ENCODE data around the gene PLK3. TPM values are rescaled to one million over a fixed set of nuclear protein-coding genes. Genes with fewer than 3 reads are reported as not detected.

The PLK3 gene
- total RNA-seq, 2 experiments from 2014 or later = 8.8 to 10.1 TPM

DNA sequence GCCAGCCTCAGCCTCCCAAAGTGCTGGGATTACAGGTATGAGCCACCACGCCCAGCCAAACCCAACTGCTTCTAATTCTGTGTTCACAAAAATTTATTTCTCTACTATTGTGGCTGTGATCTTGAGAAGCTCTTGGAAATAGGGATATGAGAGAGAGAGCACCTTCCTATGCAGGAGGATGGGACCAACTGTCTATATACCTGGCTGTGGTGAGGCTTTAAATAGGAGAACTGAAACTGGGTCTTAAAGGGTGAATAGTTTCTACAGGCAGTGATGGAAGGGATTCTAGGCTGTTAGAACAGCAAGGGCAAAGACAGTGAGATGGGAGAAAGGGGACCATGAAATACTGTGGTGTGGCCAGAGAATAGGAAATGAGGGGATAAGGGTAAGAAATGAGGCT, 51.1 kb downstream of the PLK3 start:
- TF ChIP-seq, protein P1, sequence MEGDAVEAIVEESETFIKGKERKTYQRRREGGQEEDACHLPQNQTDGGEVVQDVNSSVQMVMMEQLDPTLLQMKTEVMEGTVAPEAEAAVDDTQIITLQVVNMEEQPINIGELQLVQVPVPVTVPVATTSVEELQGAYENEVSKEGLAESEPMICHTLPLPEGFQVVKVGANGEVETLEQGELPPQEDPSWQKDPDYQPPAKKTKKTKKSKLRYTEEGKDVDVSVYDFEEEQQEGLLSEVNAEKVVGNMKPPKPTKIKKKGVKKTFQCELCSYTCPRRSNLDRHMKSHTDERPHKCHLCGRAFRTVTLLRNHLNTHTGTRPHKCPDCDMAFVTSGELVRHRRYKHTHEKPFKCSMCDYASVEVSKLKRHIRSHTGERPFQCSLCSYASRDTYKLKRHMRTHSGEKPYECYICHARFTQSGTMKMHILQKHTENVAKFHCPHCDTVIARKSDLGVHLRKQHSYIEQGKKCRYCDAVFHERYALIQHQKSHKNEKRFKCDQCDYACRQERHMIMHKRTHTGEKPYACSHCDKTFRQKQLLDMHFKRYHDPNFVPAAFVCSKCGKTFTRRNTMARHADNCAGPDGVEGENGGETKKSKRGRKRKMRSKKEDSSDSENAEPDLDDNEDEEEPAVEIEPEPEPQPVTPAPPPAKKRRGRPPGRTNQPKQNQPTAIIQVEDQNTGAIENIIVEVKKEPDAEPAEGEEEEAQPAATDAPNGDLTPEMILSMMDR (conservative IDR thresholded peaks at IDR 0.05; ENCODE audit: low read length) = no peak
- no peak for TF ChIP-seq EZH2phosphoT487 (IDR thresholded peaks at IDR 0.05; ENCODE audit: borderline replicate concordance, low read depth, low read length)
- CTCF ChIA-PET (ENCODE audit: unreplicated experiment) = no interaction called here

DNA sequence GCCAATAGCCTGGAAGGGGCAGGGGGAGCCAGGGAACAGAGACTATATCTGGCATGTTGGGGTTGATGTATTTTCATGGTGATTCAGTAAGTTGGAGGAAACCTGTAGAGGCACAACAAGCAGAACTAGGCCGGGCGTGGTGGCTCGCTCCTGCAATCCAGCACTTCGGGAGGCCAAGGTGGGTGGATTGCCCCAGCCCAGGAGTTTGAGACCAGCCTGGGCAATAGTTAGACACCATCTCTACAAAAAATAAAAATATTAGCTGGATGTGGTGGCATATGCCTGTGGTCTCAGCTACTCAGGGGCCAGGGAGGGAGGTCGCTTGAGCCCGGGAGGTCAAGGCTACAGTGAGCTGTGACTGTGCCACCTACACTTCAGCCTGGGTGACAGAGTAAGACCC, 53.0 kb downstream of the PLK3 start:
- no peak for TF ChIP-seq EZH2phosphoT487 (IDR thresholded peaks at IDR 0.05; ENCODE audit: borderline replicate concordance, low read depth, low read length)
- TF ChIP-seq, protein P1 (conservative IDR thresholded peaks at IDR 0.05; ENCODE audit: low read length) = no peak
- Histone ChIP-seq H3K4me2 (ENCODE audit: low read length) (no peak overlapping the region), H3K79me2 (ENCODE audit: insufficient read depth, low read depth, low read length) (no peaks in the 10 kb centered on the region), H3K4me3 (ENCODE audit: low read depth, low read length, poor library complexity, severe bottlenecking) (no peak overlapping the region), H3K4me1 (ENCODE audit: insufficient read depth, low read length, poor library complexity, severe bottlenecking) (peaks cover 9% of the 10 kb centered on the region), H3K27ac (ENCODE audit: low read depth, low read length, poor library complexity, severe bottlenecking) (no peak overlapping the region), H3K9me2 (ENCODE audit: insufficient read depth, low read length) (no peaks in the 10 kb centered on the region), H2AFZ (ENCODE audit: low read length) (no peak overlapping the region), H3K36me3 (ENCODE audit: insufficient read depth, low read length) (peaks cover 18% of the 10 kb centered on the region), H3K9me3 (ENCODE audit: low read length) (no peaks in the 10 kb centered on the region), H4K20me1 (ENCODE audit: insufficient read depth, low read length) (no peaks in the 10 kb centered on the region)
- no peak for DNase-seq (ENCODE audit: low spot score)
- no TSS peak for BruUV-seq (replicated peaks)
- intact Hi-C loops (cut with micrococcal nuclease; ENCODE audit: unreplicated experiment) = no loop called here
- ChIA-PET CTCF (ENCODE audit: unreplicated experiment) (no interaction called here), POLR2A (interaction anchor here (0.6 kb wide), 1 partner anchor 9 kb away, joined by 3 read pairs; no protein-coding TSS in a partner anchor)

More for the DNA sequence above, 51.1 kb downstream of the PLK3 start:
- no peak overlapping the region for H3K4me2 ChIP-seq (ENCODE audit: low read length)
- POLR2A ChIA-PET = no interaction called here
- no peaks in the 10 kb centered on the region for H3K9me3 ChIP-seq (ENCODE audit: low read length)
- no TSS peak for BruUV-seq (replicated peaks)
- no peak overlapping the region for H3K4me3 ChIP-seq (ENCODE audit: low read depth, low read length, poor library complexity, severe bottlenecking)
- DNase-seq (ENCODE audit: low spot score) = peak; percentile 47
- no peak overlapping the region for H3K27ac ChIP-seq (ENCODE audit: low read depth, low read length, poor library complexity, severe bottlenecking)
- peaks cover 9% of the 10 kb centered on the region for H3K4me1 ChIP-seq (ENCODE audit: insufficient read depth, low read length, poor library complexity, severe bottlenecking)
- intact Hi-C loops (cut with micrococcal nuclease; ENCODE audit: unreplicated experiment) = no loop called here
- no peaks in the 10 kb centered on the region for H3K79me2 ChIP-seq (ENCODE audit: insufficient read depth, low read depth, low read length)
- H3K36me3 ChIP-seq (ENCODE audit: insufficient read depth, low read length) = peaks cover 11% of the 10 kb centered on the region; the same call in 1 of the 2 replicates
- H4K20me1 ChIP-seq (ENCODE audit: insufficient read depth, low read length) = no peaks in the 10 kb centered on the region
- no peak overlapping the region for H2AFZ ChIP-seq (ENCODE audit: low read length)
- H3K9me2 ChIP-seq (ENCODE audit: insufficient read depth, low read length) = no peaks in the 10 kb centered on the region

DNA sequence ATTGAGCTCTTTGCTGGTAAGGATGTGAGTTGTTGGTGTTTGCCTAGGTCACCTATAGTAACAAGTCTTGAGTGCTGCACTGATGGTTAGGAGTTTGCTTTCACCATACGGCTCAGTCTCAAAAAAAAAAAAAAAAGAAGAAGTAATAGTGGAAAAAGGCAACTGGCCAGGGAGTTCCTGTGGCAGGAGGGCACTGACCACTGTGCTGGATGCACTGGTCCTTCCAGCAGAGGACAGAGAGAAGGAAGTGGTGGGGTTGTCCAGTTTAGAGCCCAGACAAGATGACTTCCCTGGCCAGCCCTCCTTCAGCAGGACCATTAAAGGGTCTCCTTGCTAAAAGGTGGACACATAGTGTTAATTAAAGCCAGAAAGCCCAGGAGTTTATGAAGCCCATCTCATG, 54.8 kb downstream of the PLK3 start:
- Histone ChIP-seq H3K4me2 (ENCODE audit: low read length) (no peak overlapping the region), H4K20me1 (ENCODE audit: insufficient read depth, low read length) (no peaks in the 10 kb centered on the region), H3K4me3 (ENCODE audit: low read depth, low read length, poor library complexity, severe bottlenecking) (no peak overlapping the region), H3K9me2 (ENCODE audit: insufficient read depth, low read length) (no peaks in the 10 kb centered on the region), H3K79me2 (ENCODE audit: insufficient read depth, low read depth, low read length) (no peaks in the 10 kb centered on the region), H3K4me1 (ENCODE audit: insufficient read depth, low read length, poor library complexity, severe bottlenecking) (peaks cover 10% of the 10 kb centered on the region), H2AFZ (ENCODE audit: low read length) (no peak overlapping the region), H3K27ac (ENCODE audit: low read depth, low read length, poor library complexity, severe bottlenecking) (no peak overlapping the region), H3K9me3 (ENCODE audit: low read length) (no peaks in the 10 kb centered on the region), H3K36me3 (ENCODE audit: insufficient read depth, low read length) (peaks cover 18% of the 10 kb centered on the region)
- BruUV-seq (replicated peaks) = no TSS peak
- no peak for DNase-seq (ENCODE audit: low spot score)
- TF ChIP-seq EZH2phosphoT487 (IDR thresholded peaks at IDR 0.05; ENCODE audit: borderline replicate concordance, low read depth, low read length) = no peak
- TF ChIP-seq, protein P1 (conservative IDR thresholded peaks at IDR 0.05; ENCODE audit: low read length) = no peak
- ChIA-PET POLR2A (no interaction called here), CTCF (ENCODE audit: unreplicated experiment) (no interaction called here)
- intact Hi-C loops (cut with micrococcal nuclease; ENCODE audit: unreplicated experiment) = no loop called here

Small RNA genes lying within 50 kb of the gene (small RNA-seq; reads per million reads assigned to genes)
- gene AL136380.1 (not detected), gene SNORD38A (130 reads per million, percentile 99 among the genes with 10 or more reads in this experiment), gene SNORD38B (not detected), gene SNORD46 (993 reads per million, percentile 100 among the genes with 10 or more reads in this experiment), gene SNORD55 (not detected)

Other genes with a start within 250 kb of the PLK3 start
- 5.5 and 6.6 TPM in 2 replicates for gene TMEM53, start 125.9 kb upstream of the PLK3 start, total RNA-seq (2014; rRNA removed; shearing (Covaris generic))
- 8.1 and 8.9 TPM in 2 replicates for gene TMEM53, start 125.9 kb upstream of the PLK3 start, total RNA-seq (2022)
- 5.3 and 7.8 TPM in 2 replicates for gene ARMH1, start 125.7 kb upstream of the PLK3 start, total RNA-seq (2014; rRNA removed; shearing (Covaris generic))
- gene ARMH1, start 125.7 kb upstream of the PLK3 start, total RNA-seq (2022) = 7.9 and 8.9 TPM in 2 replicates
- not detected in 2 replicates for gene RNU5D-1, start 69.2 kb upstream of the PLK3 start, total RNA-seq (2014; rRNA removed; shearing (Covaris generic))
- not detected in 2 replicates for gene RNU5D-1, start 69.2 kb upstream of the PLK3 start, total RNA-seq (2022)
- 150 and 159 TPM in 2 replicates for gene KIF2C, start 60.5 kb upstream of the PLK3 start, total RNA-seq (2014; rRNA removed; shearing (Covaris generic))
- gene KIF2C, start 60.5 kb upstream of the PLK3 start, total RNA-seq (2022) = 140 and 156 TPM in 2 replicates
- 4,149 and 4,355 TPM in 2 replicates for gene RPS8, start 24.8 kb upstream of the PLK3 start, total RNA-seq (2014; rRNA removed; shearing (Covaris generic))
- 2,707 and 2,775 TPM in 2 replicates for gene RPS8, start 24.8 kb upstream of the PLK3 start, total RNA-seq (2022)
- gene BEST4, start 12.2 kb upstream of the PLK3 start, total RNA-seq (2014; rRNA removed; shearing (Covaris generic)) = 0.44 and 0.93 TPM in 2 replicates
- 3.1 and 3.3 TPM in 2 replicates for gene BEST4, start 12.2 kb upstream of the PLK3 start, total RNA-seq (2022)
- gene DYNLT4, start 7.0 kb downstream of the PLK3 start, total RNA-seq (2014; rRNA removed; shearing (Covaris generic)) = 1.5 TPM in 1 of 2 replicates, not detected in the other
- gene DYNLT4, start 7.0 kb downstream of the PLK3 start, total RNA-seq (2022) = not detected in 2 replicates
- 0.21 and 0.44 TPM in 2 replicates for gene BTBD19, start 8.1 kb downstream of the PLK3 start, total RNA-seq (2014; rRNA removed; shearing (Covaris generic))
- gene BTBD19, start 8.1 kb downstream of the PLK3 start, total RNA-seq (2022) = 2.0 and 2.7 TPM in 2 replicates
- gene PTCH2, start 42.9 kb downstream of the PLK3 start, total RNA-seq (2014; rRNA removed; shearing (Covaris generic)) = 0.39 and 0.60 TPM in 2 replicates
- gene PTCH2, start 42.9 kb downstream of the PLK3 start, total RNA-seq (2022) = 0.68 and 1.0 TPM in 2 replicates
- 24.7 and 26.6 TPM in 2 replicates for gene EIF2B3, start 186.2 kb downstream of the PLK3 start, total RNA-seq (2014; rRNA removed; shearing (Covaris generic))
- gene EIF2B3, start 186.2 kb downstream of the PLK3 start, total RNA-seq (2022) = 23.7 and 25.5 TPM in 2 replicates
- gene HECTD3, start 210.9 kb downstream of the PLK3 start, total RNA-seq (2014; rRNA removed; shearing (Covaris generic)) = 12.4 and 13.3 TPM in 2 replicates
- 30.1 and 31.9 TPM in 2 replicates for gene HECTD3, start 210.9 kb downstream of the PLK3 start, total RNA-seq (2022)
- 57.4 and 73.5 TPM in 2 replicates for gene UROD, start 211.9 kb downstream of the PLK3 start, total RNA-seq (2014; rRNA removed; shearing (Covaris generic))
- gene UROD, start 211.9 kb downstream of the PLK3 start, total RNA-seq (2022) = 61.6 and 64.4 TPM in 2 replicates